HL-60/S4 (cell line): ENCODE data around the gene TNN.
"Not testable (repeated sequence)": the region's sequence is repeated elsewhere in the genome, so short reads cannot be mapped to it uniquely, and the experiment has no call there.

Experiments
- in situ Hi-C: fragments of 300-500 bp; cut with MboI; formaldehyde crosslinking; loops from 2 replicates; pipeline ENCODE4 v1.14.3; 2022; ENCODE audit warnings: low sequenced_read_pairs

TNN gene

DNA sequence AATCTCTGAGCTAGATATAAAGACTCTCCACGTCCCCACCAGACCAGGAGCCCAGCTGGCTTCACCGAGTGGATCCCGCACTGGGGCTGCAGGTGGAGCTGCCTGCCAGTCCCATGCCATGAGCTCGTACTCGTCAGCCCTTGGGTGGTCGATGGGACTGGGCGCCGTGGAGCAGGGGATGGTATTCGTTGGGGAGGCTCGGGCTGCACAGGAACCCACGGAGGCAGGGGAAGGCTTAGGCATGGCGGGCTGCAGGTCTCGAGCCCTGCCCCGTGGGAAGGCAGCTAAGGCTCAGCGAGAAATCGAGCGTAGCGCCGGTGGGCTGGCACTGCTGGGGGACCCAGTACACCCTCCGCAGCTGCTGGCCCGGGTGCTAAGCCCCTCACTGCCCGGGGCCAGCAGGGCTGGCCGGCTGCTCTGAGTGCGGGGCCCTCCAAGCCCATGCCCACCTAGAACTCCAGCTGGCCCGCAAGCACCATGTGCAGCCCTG, 40.7 kb downstream of the TNN start:
- in situ Hi-C loops, result not testable (repeated sequence)

GRCh38 chr1:175114996-175115395, 47.4 kb downstream of the TNN start:
- in situ Hi-C loops, result no loop called here

DNA sequence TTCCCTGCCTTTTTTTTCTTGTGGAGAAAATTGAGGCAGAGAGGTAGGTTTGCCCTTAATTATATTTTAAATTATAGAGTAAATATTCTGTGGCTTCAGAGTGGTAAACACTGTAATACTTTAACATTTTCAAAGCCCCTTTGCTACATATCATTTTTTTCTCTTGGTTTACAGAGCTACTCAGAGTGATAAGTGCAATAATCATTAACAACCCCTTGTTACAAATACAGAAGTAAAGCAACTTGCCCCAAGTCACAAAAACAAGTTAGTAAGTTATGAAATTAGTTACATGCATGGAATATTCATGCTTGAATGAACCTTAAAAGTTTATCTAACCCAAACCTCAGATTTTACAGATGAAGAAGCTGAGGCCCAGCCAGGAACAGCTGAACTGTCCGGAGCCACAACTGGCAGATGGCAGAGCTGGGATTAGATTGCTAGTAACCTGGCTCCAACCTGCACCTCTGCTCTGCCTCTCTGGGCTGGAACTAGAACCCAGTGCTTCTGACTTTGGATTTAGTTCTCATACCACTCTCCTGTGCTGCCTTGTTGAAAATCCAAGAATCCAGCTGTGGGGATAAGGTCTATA, 48.7 kb downstream of the TNN start:
- in situ Hi-C loops, result no loop called here

GRCh38 chr1:175116903-175117302, 49.3 kb downstream of the TNN start:
- in situ Hi-C loops, result no loop called here

DNA sequence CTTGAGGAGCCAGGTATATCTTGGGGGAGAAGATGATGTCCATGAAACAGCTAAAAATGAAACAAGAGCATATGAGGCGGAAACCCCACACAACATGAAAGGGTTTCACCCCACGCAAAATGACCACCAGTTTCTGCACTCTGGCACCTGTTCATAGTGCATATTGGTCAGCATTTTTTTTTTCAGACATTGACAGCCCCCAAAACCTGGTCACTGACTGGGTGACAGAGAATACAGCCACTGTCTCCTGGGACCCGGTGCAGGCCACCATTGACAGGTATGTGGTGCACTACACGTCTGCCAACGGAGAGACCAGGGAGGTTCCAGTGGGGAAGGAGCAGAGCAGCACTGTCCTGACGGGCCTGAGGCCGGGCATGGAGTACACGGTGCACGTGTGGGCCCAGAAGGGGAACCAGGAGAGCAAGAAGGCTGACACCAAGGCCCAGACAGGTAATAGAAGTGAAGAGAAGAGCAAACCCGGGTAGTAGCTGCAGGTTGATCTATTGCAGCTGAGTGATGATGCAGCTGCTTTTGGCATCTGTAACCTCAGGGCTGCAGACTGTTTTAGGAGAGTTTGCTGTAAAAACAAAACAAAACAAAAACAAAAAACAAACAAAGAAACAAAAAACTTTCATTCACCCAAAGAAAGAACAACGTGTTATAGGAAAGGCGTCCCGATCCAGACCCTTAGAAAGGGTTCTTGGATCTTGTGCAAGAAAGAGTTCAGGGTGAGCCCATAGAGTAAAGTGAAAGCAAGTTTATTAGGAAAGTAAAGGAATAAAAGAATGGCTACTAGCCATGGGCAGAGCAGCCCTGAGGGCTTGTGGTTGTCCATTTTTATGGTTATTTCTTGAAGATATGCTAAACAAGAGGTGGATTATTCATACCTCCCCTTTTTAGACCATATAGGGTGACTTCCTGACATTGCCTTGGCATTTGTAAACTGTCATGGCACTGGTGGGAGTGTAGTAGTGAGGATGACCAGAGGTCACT, 51.0 kb downstream of the TNN start:
- in situ Hi-C loops, result no loop called here

DNA sequence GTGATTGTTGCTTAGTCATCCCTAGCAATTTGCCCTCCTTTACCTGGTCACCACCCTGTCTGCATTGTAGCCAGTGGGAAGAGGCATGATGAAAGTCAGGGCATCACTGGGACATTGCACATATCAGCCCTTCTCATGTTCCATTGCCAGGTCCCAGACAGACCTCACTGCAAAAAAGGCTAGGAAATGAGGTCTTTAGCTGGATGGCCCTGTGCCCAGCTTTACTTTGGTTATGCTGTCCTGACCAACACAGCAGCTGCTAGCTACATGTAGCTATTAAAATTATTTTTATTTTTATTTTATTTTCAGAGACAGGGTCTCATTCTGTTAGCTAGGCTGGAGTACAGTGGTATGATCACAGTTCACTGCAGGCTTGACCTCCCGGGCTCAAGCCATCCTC, 52.9 kb downstream of the TNN start:
- in situ Hi-C loops, result no loop called here

GRCh38 chr1:175124861-175125260, 57.2 kb downstream of the TNN start:
- in situ Hi-C loops, result loop anchor here (25.0 kb wide), 2 partner anchors 88 to 363 kb away; no protein-coding TSS in a partner anchor

GRCh38 chr1:175126347-175126746, 58.7 kb downstream of the TNN start:
- in situ Hi-C loops, result loop anchor here (25.0 kb wide), 2 partner anchors 89 to 364 kb away; no protein-coding TSS in a partner anchor

GRCh38 chr1:175127565-175127964, 59.9 kb downstream of the TNN start:
- in situ Hi-C loops, result loop anchor here (25.0 kb wide), 2 partner anchors 90 to 365 kb away; no protein-coding TSS in a partner anchor

DNA sequence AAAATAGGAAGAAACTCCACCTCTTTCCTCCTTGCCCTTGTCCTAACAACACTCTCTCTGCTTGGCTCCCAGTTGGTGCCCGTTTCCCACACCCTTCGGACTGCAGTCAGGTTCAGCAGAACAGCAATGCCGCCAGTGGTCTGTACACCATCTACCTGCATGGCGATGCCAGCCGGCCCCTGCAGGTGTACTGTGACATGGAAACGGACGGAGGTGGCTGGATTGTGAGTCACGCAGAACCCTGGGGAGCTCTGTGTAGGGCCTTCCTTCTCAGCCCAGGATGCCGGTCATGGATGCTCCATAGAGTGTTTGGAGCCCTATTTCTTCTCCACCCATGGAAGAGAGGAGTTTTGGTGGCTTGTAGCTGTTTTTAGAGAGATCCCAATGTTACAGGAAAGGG, 60.9 kb downstream of the TNN start:
- in situ Hi-C loops, result loop anchor here (25.0 kb wide), 2 partner anchors 91 to 366 kb away; no protein-coding TSS in a partner anchor

DNA sequence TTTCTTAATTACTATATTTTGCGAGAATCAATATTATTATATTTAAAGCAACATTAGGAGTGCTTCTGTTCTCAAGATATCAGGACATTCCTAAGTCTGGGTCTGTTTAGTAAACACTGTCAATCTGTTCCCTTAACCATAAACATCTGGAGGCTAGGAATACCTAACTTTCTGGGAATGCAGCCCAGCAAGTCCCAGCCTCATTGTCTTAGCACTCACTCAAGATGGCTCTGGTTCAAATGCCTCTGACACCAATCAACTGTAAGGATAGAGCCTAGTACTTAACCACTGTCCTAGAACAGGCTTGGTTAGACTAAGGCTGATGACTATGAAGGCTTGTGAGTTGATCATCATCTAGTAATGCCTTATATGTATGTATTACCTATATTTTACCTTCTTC, 61.5 kb downstream of the TNN start:
- in situ Hi-C loops, result loop anchor here (25.0 kb wide), 2 partner anchors 92 to 367 kb away; no protein-coding TSS in a partner anchor

- in situ Hi-C loops, result loop anchor here (25.0 kb wide), 2 partner anchors 92 to 367 kb away; no protein-coding TSS in a partner anchor
Measured at GRCh38 chr1:175129644-175129996, 62.0 kb downstream of the TNN start.

DNA sequence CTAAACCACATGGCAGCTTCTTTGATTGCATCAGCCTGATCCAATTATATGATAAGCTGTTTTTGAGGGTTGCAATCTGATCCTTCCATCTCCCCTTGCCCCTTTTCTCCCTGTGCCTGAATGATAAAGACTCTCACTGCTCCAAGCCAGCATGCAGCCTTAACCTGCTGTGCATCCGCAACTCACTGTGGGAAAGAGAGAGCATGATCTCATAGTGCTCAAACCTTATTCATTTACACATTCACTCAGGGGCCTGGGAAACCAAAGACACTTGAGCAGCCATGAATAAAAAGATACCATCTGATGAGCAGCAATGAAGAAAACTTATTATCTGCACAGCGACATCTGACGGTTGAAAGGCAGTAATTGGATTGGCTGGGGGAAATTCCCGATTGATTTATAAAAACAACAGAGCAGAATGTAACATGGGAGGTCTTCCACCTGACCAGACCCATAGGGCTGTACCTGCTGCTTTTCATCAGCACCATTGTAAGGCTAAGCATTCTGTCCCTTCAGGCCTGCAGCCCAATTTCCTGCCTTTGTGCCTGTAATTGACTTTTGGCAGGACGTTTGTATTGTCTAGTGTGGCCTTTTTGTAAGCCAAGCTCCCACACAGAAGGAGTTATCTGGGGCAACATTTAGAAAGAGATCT, 62.5 kb downstream of the TNN start:
- in situ Hi-C loops, result loop anchor here (25.0 kb wide), 2 partner anchors 93 to 368 kb away; no protein-coding TSS in a partner anchor

DNA sequence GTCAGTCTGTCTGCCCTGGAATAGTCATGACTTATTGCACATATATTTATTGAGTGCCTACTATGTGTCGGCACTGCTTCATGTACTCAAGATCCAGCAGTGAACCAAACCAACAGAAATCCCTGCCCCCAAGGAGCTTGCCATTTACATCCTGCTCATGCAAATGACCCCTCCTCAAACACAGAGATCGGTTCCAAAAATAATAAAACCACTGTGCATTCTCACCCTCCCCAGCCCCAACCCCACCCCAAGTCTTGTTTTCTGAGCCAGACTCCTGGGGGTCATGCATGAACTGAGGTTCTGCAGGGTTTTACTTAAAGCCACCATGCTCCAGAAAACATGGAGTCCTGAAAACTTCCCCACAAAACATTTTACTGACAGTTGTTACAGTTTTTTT, 63.0 kb downstream of the TNN start:
- in situ Hi-C loops, result loop anchor here (25.0 kb wide), 2 partner anchors 93 to 368 kb away; no protein-coding TSS in a partner anchor

DNA sequence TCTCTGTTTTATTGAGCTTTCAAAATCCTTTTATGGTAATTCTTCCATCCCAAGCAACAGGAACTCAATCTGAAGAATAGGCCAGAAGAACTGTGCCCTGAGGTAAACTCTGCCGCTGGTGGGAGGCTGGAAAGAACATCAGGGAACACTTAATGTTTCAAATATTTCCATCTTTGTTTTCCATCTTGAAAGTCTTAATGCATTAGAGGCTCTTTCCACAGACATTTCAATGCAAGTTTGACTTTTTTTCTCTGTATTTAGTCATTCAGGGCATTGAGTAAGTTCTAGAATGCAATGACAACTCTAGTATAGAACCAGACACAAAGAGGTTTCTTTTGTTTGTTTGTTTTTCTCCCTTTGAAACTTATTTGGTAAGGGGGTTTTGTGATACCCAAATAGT, 63.5 kb downstream of the TNN start:
- in situ Hi-C loops, result loop anchor here (25.0 kb wide), 2 partner anchors 94 to 369 kb away; no protein-coding TSS in a partner anchor

GRCh38 chr1:175132436-175132835, 64.8 kb downstream of the TNN start:
- in situ Hi-C loops, result loop anchor here (25.0 kb wide), 2 partner anchors 95 to 370 kb away; no protein-coding TSS in a partner anchor

DNA sequence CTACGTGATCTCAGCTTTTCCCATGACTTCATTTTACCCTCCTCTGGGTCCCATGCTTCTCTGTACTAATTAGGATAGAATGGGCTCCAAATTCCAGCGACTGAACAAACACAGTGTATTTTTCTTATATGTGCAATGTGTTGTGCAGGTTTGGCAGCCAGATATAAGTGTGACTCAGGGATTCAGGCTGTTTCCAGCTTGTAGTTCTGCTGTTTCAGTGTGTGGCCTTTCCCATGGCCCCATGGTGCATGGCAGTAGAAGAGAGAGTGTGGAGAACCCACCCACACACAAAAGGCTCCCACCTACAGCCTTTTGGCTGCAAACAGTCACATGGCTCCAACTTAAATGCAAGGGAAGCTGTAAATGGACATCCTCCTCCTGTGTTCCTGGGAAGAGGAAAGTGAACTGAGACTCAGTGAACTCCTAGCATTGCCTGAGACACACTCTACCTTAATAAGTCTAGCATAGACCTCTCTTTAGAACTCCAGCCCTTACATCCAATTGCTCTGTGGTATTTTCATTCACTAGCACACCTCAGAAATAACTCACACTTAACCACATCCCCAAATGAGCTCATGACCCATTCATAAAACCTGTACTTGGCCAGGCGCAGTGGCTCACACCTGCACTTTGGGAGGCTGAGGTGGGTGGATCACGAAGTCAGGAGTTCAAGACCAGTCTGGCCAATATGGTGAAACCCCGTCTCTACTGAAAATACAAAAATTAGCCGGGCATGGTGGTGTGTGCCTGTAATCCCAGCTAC, 66.2 kb downstream of the TNN start:
- in situ Hi-C loops, result loop anchor here (25.0 kb wide), 2 partner anchors 97 to 372 kb away; no protein-coding TSS in a partner anchor

GRCh38 chr1:175134500-175134899, 66.9 kb downstream of the TNN start:
- in situ Hi-C loops, result loop anchor here (25.0 kb wide), 2 partner anchors 97 to 372 kb away; no protein-coding TSS in a partner anchor

GRCh38 chr1:175136246-175136645, 68.6 kb downstream of the TNN start:
- in situ Hi-C loops, result loop anchor here (25.0 kb wide), 2 partner anchors 99 to 374 kb away; no protein-coding TSS in a partner anchor

- in situ Hi-C loops, result loop anchor here (25.0 kb wide), 2 partner anchors 100 to 375 kb away; no protein-coding TSS in a partner anchor
Measured at GRCh38 chr1:175137369-175137768, 69.7 kb downstream of the TNN start.
